EH (cell line): Measurements from ENCODE around the gene CD48.

Experiments used
- DNase-seq: peaks from one replicate; pipeline ENCODE4 v3.0.0-alpha.2; 2015; ENCODE audit warnings: low read depth

Gene CD48

DNA sequence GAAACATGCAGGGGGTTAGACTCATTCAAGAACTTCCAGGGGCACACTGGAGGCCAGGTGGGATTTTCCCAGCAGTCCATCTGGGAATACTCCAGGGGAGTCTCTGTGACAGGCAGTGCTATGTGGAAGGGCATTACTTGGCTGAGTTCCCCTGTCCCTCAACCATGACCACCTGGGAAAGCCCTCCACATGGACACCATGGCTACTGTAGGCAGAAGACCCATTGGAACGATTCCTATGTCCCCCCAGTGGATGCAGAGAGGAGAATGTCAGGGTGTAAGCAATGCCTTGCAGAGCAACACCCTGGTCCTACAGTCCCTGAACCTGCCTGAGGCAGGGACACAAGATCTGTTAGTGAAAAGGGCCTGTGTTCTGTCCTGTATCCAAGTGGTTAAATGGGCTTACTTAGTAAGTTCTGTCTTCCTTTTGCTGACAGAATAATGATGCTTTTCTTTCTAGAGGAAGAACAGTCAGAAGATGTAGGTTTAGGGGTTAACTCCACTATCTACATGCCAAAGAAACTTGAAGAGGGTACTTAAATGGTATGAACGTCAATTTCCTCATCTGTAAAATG lies 78.2 kb downstream of the CD48 start:
- no peak for DNase-seq

DNA sequence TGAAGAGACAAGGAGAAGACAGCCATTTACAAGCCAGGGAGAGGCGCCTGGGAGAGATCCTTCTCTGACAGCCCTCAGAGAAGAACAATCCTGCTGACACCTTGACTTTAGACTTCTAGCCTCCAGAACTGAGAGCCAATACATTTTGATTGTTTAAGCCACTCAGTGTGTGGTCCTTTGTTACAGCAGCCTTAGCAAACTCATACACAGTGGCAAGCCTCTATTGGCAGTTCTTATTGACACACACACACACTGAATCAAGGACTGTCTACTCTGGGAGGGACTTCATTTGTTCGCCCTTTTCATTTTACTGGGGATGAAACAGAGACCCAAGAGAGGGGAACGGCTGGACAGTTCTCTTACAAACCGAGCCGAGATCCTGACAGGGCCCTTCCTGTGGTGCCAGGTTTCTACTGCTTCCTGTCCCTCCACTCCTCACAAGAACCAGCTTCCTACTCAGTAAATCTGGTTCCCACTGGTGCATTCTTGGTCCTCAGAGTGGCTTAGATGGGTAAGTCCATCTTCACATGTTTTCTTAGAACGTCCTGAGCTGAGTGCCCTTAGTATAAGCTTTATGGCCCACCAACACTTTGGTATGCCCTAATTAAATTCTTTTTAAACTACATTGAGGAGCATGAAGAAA lies 79.5 kb downstream of the CD48 start:
- DNase-seq, result no peak

DNA sequence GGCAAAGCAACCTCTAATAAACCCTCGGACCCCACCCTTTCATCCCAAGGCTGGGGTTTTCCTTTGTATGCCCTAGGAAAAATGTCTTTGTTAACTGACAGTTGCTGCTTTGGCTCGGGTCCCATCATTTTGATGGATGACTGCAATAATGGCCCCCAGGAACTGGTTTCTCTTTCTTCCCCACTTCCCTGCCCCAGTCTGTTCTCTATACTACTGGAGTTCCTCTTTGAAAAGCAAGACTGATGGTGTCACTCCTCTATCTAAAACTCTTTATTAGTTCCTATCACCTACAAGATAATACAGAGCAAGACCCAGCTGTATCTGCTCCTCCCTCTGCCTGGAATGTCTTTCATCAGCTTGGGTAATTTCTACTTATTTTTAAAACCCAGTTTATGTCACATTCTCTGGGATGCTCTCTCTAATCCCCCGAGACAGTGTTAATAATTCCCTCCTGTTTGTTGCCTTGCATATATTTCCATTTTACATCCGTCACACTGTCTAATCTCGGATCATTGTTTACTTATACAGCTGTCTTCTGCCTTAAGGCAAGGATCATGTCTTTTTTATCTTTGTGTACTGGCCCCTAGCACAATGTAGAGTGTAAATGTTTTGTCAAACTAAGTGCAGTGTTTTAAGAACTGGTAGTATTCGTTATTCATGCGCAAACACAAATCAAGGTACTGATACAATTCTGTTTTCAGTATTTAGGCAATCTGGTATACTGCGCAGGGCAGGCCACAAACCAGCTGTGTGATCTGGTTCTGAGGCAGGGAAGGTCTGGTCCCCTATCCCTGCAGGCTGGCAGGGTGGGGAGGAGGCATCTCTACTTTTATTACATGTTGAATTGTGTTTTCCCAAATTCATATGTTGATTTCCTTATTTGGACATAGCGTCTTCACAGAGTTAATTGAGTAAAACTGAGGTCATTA lies 80.8 kb downstream of the CD48 start:
- no peak for DNase-seq

DNA sequence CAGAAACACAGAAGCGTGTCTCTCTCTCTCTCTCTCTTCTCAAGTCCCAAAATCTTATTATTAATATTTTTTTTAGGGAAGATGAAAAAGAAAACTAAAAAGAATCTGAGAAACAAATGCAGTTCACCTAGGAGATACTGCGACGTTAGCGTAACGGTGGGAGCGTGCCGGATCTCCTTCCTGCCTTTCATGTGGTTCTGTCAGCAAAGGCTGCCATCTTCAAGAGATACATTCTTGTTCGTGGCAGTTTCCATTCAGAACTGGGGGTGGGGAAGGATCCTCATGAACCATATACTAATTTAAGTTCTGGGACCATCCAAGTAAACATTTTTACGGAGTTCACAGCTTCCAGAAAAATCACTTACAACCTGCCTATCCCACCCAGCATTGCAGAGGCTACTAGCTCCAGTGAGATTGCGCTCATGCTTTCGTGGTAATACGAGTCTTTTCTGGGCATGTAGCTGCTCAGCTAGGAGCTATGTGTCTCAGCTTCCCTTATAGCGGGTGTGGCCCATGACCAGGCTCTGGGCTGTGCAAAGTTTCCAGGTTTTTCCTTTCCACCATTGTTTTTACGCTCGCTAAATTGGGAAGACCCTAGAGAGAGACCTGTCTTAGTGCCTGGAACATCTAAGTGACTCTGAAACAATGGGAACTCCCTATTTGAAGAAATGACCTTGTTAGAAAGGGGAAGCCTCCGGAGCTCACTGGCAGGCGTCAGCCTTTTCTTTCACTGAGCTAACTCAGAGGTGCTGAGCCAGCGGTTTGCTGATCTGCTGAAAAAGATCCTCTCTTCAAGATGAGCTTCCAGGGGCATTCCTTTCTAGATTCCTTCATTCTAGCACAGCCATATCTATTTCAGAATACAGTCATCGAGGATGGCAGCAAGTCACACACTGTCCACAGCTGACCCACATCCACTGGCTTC lies 82.1 kb downstream of the CD48 start:
- no peak for DNase-seq

DNA sequence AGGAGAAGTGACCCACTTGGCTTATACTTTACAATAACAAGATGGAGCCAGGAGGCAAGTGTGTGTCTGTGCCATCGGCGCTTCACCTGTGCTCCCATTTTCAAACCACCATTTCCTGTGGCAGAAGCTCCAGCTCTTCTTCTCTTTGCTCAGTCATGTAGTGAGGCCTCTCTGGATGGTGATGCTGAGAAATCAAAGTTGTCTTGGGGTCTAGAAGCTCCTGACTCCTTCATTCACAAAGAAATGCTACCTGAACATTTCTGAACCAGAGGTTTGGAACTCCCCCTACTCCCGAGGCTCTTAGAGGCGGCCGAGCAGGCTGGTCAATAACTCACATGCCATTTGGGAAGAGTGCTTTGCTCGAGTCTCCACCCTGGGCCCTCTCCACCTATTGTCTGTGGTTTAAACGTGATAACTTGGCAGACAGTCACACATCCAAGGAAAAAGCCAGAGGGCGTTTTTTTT lies 82.8 kb downstream of the CD48 start:
- DNase-seq, result no peak
